OCI-LY1 (cell line): ENCODE results near the gene SYP.

ENCODE experiments used
- CTCF ChIP-seq: fragments of 200-600 bp; sonication (generic), shearing (Covaris generic); IDR thresholded peaks from 2 replicates; pipeline ENCODE4 v1.5.1; 2017; ENCODE audit warnings: mild to moderate bottlenecking, antibody characterized with exemption, low read length, moderate library complexity, mixed read lengths
- EZH2 ChIP-seq: fragments of 200-600 bp; sonication (generic), shearing (Covaris generic); IDR thresholded peaks from 2 replicates; pipeline ENCODE4 v1.8.0; 2017; ENCODE audit warnings: borderline replicate concordance, mixed run types, mild to moderate bottlenecking, antibody characterized with exemption, low read length, moderate library complexity, mixed read lengths

GRCh38 chrX:49244207-49244606 lies 44.2 kb upstream of the SYP start:
- TF ChIP-seq CTCF (no peak), EZH2 (no peak)
